G401.6 (cell line): Measurements from ENCODE around the gene M1AP.
"Not testable (repeated sequence)": the region's sequence is repeated elsewhere in the genome, so short reads cannot be mapped to it uniquely, and the experiment has no call there.

ENCODE experiments used
- FAIRE-seq: peaks from 2 replicates; lab custom pipeline; 2012; peaks lifted over from hg19 to GRCh38; lab: Jason Lieb, UNC

Gene M1AP

GRCh38 chr2:74653589-74653984, 5.5 kb upstream of the M1AP start:
- FAIRE-seq = no peak

- FAIRE-seq = no peak
These were observed 1.2 kb downstream of the M1AP start for GRCh38 chr2:74646834-74647482.

- no peak for FAIRE-seq
These were observed 1.9 kb downstream of the M1AP start for GRCh38 chr2:74646201-74646600.

- FAIRE-seq = no peak
These were observed 2.8 kb downstream of the M1AP start for GRCh38 chr2:74645344-74645743.

GRCh38 chr2:74639550-74639949, 8.6 kb downstream of the M1AP start:
- no peak for FAIRE-seq

GRCh38 chr2:74632939-74633312, 15.2 kb downstream of the M1AP start:
- FAIRE-seq = no peak

GRCh38 chr2:74632209-74632938, 15.8 kb downstream of the M1AP start:
- no peak for FAIRE-seq

GRCh38 chr2:74630454-74630853, 17.7 kb downstream of the M1AP start:
- not testable (repeated sequence) for FAIRE-seq

- no peak for FAIRE-seq
These were observed 19.5 kb downstream of the M1AP start for GRCh38 chr2:74628538-74629105.

- no peak for FAIRE-seq
These were observed 22.3 kb downstream of the M1AP start for GRCh38 chr2:74625658-74626425.

GRCh38 chr2:74620671-74621070, 27.5 kb downstream of the M1AP start:
- FAIRE-seq = no peak

GRCh38 chr2:74619651-74620297, 28.4 kb downstream of the M1AP start:
- FAIRE-seq = no peak

- no peak for FAIRE-seq
These were observed 29.6 kb downstream of the M1AP start for GRCh38 chr2:74618410-74619083.

- FAIRE-seq = no peak
These were observed 31.0 kb downstream of the M1AP start for GRCh38 chr2:74617122-74617521.

GRCh38 chr2:74606927-74607326, 41.2 kb downstream of the M1AP start:
- FAIRE-seq = no peak

- FAIRE-seq = no peak
These were observed 44.7 kb downstream of the M1AP start for GRCh38 chr2:74603282-74604000.

- no peak for FAIRE-seq
These were observed 45.4 kb downstream of the M1AP start for GRCh38 chr2:74602586-74603281.

GRCh38 chr2:74599676-74600075, 48.5 kb downstream of the M1AP start:
- FAIRE-seq = no peak

- no peak for FAIRE-seq
These were observed 50.7 kb downstream of the M1AP start for GRCh38 chr2:74597410-74597809.

GRCh38 chr2:74596584-74596983, 51.5 kb downstream of the M1AP start:
- no peak for FAIRE-seq
